ENCODE data around the gene USP47. TPM values are rescaled to one million over a fixed set of nuclear protein-coding genes. Genes with fewer than 3 reads are reported as not detected.

The USP47 gene
- total and polyA plus RNA-seq, 2 of the 8 experiments (the other 6 are each of a cell fraction or from before 2014, with no cell fraction given): 4.2 to 21.3 TPM

DNA sequence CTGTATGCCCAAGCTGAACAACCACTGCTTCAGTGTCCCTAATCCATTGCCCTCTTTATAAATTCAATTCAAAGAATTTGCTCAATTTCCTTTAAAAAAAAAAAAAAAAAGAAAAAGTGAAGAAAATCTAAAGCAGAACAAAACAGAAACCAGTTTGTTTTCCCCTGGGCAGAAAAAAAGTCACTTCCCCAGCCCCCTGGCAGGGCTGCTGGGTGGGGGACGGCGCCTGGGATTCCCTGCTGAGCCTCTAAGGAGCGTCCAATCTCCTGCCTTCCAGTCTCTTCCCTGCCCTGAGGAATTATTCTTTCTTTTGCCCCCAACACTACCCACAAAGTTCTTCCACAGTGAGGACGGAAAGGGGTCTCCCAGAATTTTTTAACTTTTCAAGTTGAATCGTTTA lies 142.8 kb downstream of the USP47 start:
- Histone ChIP-seq H4K5ac (ENCODE audit: insufficient read length, low read depth, low read length) (no peak overlapping the region), H2BK12ac (ENCODE audit: low read depth, low read length) (no peak overlapping the region), H3K27me3 (replicated peaks in 1 of 4; ENCODE audit: control insufficient read depth in 3 of 4, extremely low read depth in 1 of 4, insufficient read depth in 3 of 4, low read length in 3 of 4) (no peaks in the 10 kb centered on the region), H3K9ac (replicated peaks in 1 of 4; ENCODE audit: extremely low read depth in 1 of 4, low read depth in 3 of 4, low read length in 3 of 4) (no peak overlapping the region), H3K4ac (replicated peaks; ENCODE audit: insufficient read length, low read depth, low read length) (no peak overlapping the region), H3K36me3 (ENCODE audit: control insufficient read depth in 2 of 4, insufficient read depth in 4 of 4, low read length in 3 of 4) (no peaks in the 10 kb centered on the region), H2AFZ (ENCODE audit: low read length) (no peak overlapping the region), H3K79me1 (ENCODE audit: low read depth, low read length) (no peaks in the 10 kb centered on the region), H3K4me1 (replicated peaks in 1 of 4; ENCODE audit: control insufficient read depth in 3 of 4, insufficient read depth in 4 of 4, low read length in 3 of 4) (peaks cover 0 to 7% (median 1%) of the 10 kb centered on the region in 4 experiments; a peak in 3 of 7 replicates), H3K27ac (ENCODE audit: low read depth, low read length) (no peak overlapping the region), H2AK5ac (ENCODE audit: low read depth, low read length) (no peak overlapping the region), H4K91ac (replicated peaks; ENCODE audit: insufficient read length, low read length) (no peak overlapping the region), H3K23me2 (ENCODE audit: low read depth, low read length) (no peaks in the 10 kb centered on the region), H3K14ac (ENCODE audit: insufficient read length) (no peak overlapping the region), H2BK20ac (ENCODE audit: low read length) (no peak overlapping the region), H4K20me1 (replicated peaks in 1 of 2; ENCODE audit: control insufficient read depth in 1 of 2, insufficient read depth in 2 of 2, low read length in 2 of 2) (no peaks in the 10 kb centered on the region), H2BK15ac (ENCODE audit: low read length) (no peak overlapping the region), H3K56ac (replicated peaks; ENCODE audit: insufficient read length, low read depth, low read length) (no peak overlapping the region), H3K4me2 (ENCODE audit: insufficient read depth in 1 of 2, low read depth in 2 of 2, low read length in 2 of 2) (no peak overlapping the region), H4K8ac (ENCODE audit: extremely low read depth, insufficient read depth, low read length) (no peak overlapping the region), H3K4me3 (ENCODE audit: extremely low read depth in 1 of 4, insufficient read depth in 2 of 4, low read depth in 3 of 4, low read length in 4 of 4) (no peak overlapping the region), H3K79me2 (ENCODE audit: control insufficient read depth in 1 of 2, insufficient read depth in 2 of 2, low read length in 2 of 2) (no peaks in the 10 kb centered on the region), H3K18ac (ENCODE audit: extremely low read depth, low read length) (no peak overlapping the region), H2BK5ac (ENCODE audit: low read depth, low read length) (no peak overlapping the region), H2BK120ac (replicated peaks; ENCODE audit: low read depth, low read length) (no peak overlapping the region), H3K23ac (ENCODE audit: insufficient read length) (no peak overlapping the region), H3K9me3 (ENCODE audit: insufficient read depth in 2 of 2, low read depth in 1 of 2, low read length in 1 of 2) (no peaks in the 10 kb centered on the region)
- no peak for DNase-seq (ENCODE audit: low read depth in 1 of 2, low spot score in 2 of 2)
- POLR2A ChIA-PET (ENCODE audit: partially characterized antibody): interaction anchor here (1.0 kb wide), 1 partner anchor 71 kb away, joined by 3 read pairs; no protein-coding TSS in a partner anchor
- WGBS, 2 experiments (ENCODE audit: extremely low coverage in 1 of 2, insufficient coverage in 1 of 2, insufficient read length in 1 of 2, insufficient replicate concordance in 2 of 2, low coverage in 1 of 2, low lambda C conversion rate in 2 of 2, missing lambda C conversion rate in 1 of 2): 81% methylated on average over 5 of the region's 5 CpGs; no CpG with 5 or more reads in 1 of the 2 experiments
- CTCF ChIA-PET (ENCODE audit: partially characterized antibody): interaction anchor here (1.2 kb wide), 1 partner anchor 22 kb away, joined by 3 read pairs; no protein-coding TSS in a partner anchor
- FAIRE-seq: no peak
- TF ChIP-seq SP4 (IDR thresholded peaks at IDR 0.05; ENCODE audit: low read length): no peak
- no peak for TF ChIP-seq CBX8 (IDR thresholded peaks at IDR 0.05; ENCODE audit: borderline replicate concordance, low read depth, low read length)
- TF ChIP-seq SUZ12 (IDR thresholded peaks at IDR 0.05; ENCODE audit: low read length): no peak
- no peak for TF ChIP-seq TBP (IDR thresholded peaks at IDR 0.05; ENCODE audit: low read depth, low read length)
